Measurements from ENCODE around the gene FBL. TPM values are rescaled to one million over a fixed set of nuclear protein-coding genes. Genes with fewer than 3 reads are reported as not detected.

FBL gene
- polyA plus RNA-seq, 1 donor = 215 TPM

- no peak for DNase-seq (ENCODE audit: low read depth)
Measured at GRCh38 chr19:39788244-39788643, 57.9 kb downstream of the FBL start.

Other genes with a start within 250 kb of the FBL start
- 0.25 TPM for gene LGALS13, start 243.9 kb downstream of the FBL start, polyA plus RNA-seq (ENCODE audit: insufficient read length)
- gene LGALS16, start 190.5 kb downstream of the FBL start, polyA plus RNA-seq (ENCODE audit: insufficient read length) = not detected
- 0.30 TPM for gene LGALS14, start 141.9 kb downstream of the FBL start, polyA plus RNA-seq (ENCODE audit: insufficient read length)
- gene CLC, start 108.3 kb downstream of the FBL start, polyA plus RNA-seq (ENCODE audit: insufficient read length) = 1.3 TPM
- not detected for gene LEUTX, start 67.5 kb downstream of the FBL start, polyA plus RNA-seq (ENCODE audit: insufficient read length)
- 53.2 TPM for gene DYRK1B, start 12.2 kb downstream of the FBL start, polyA plus RNA-seq (ENCODE audit: insufficient read length)
- gene FCGBP, start 88.3 kb upstream of the FBL start, polyA plus RNA-seq (ENCODE audit: insufficient read length) = 5.6 TPM
- 54.5 TPM for gene PSMC4, start 124.8 kb upstream of the FBL start, polyA plus RNA-seq (ENCODE audit: insufficient read length)
- 4.6 TPM for gene ZNF546, start 150.7 kb upstream of the FBL start, polyA plus RNA-seq (ENCODE audit: insufficient read length)
- 13.4 TPM for gene ZNF780B, start 209.9 kb upstream of the FBL start, polyA plus RNA-seq (ENCODE audit: insufficient read length)
- gene ZNF780A, start 244.6 kb upstream of the FBL start, polyA plus RNA-seq (ENCODE audit: insufficient read length) = 8.6 TPM

All from forelimb muscle (tissue), 1 donor.